ENCODE results near the gene AMD1. TPM values are rescaled to one million over a fixed set of nuclear protein-coding genes. Genes with fewer than 3 reads are reported as not detected.
"Not testable (repeated sequence)": the region's sequence is repeated elsewhere in the genome, so short reads cannot be mapped to it uniquely, and the experiment has no call there.

AMD1 gene
- total RNA-seq, 2 donors from 2014 or later, result 55.5 to 61.4 TPM

- Mint-ChIP-seq H3K27me3 (ENCODE audit: low read depth) (no peaks in the 10 kb centered on the region), H3K9me3 (no peaks in the 10 kb centered on the region), H3K36me3 (ENCODE audit: insufficient read depth in 2 of 2) (peaks cover 2 to 6% of the 10 kb centered on the region in 2 donors), H3K4me3 (peak overlapping the region; percentile 25 to 83), H3K27ac (peak overlapping the region; percentile 95), H3K4me1 (ENCODE audit: low read depth) (peaks cover 97% of the 10 kb centered on the region)
- no peak for DNase-seq
- peak in 1 of 2 donors; percentile 37 for ATAC-seq (replicated peaks in 1 of 2)
Measured at GRCh38 chr6:110882274-110882619, 7.7 kb downstream of the AMD1 start.

GRCh38 chr6:110882824-110883554 is 8.4 kb downstream of the AMD1 start:
- Mint-ChIP-seq H3K27ac (peak overlapping the region; percentile 95), H3K27me3 (ENCODE audit: low read depth) (no peaks in the 10 kb centered on the region), H3K36me3 (ENCODE audit: insufficient read depth in 2 of 2) (peaks cover 2 to 8% of the 10 kb centered on the region in 2 donors), H3K9me3 (no peaks in the 10 kb centered on the region), H3K4me1 (ENCODE audit: low read depth) (peaks cover 94% of the 10 kb centered on the region), H3K4me3 (peak overlapping the region; percentile 25 to 83)
- DNase-seq (no peak), ATAC-seq (replicated peaks in 1 of 2) (no peak)

- Mint-ChIP-seq H3K27me3 (ENCODE audit: low read depth) (no peaks in the 10 kb centered on the region), H3K36me3 (ENCODE audit: insufficient read depth in 2 of 2) (peaks cover 5 to 12% of the 10 kb centered on the region in 2 donors), H3K9me3 (no peaks in the 10 kb centered on the region), H3K4me1 (ENCODE audit: low read depth) (peaks cover 88% of the 10 kb centered on the region), H3K4me3 (peak overlapping the region in 1 of 2 donors; percentile 43), H3K27ac (peak overlapping the region; percentile 87)
- no peak for DNase-seq
- peak in 1 of 2 donors; percentile 13 for ATAC-seq (replicated peaks in 1 of 2)
Measured at GRCh38 chr6:110884321-110884720, 9.7 kb downstream of the AMD1 start.

DNA sequence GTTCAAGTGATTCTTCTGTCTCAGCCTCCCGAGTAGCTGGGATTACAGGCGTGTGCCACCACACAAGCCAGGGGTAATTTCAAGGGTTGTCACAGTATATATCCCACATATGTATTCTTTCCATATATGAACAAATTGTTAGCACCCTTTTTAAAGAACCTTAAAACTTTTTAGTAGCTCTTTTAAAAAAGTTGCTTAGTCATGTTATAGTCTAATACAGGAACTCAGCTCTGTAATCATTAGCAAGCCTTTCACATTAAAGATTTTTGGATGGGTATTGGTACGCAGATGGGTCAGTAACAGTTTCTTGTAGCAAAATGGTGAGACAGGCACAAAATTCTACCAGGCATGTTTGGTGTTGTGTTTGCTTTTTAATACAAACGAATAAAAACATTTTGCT is 10.9 kb downstream of the AMD1 start:
- ATAC-seq (replicated peaks in 1 of 2) (no peak), DNase-seq (no peak)
- Mint-ChIP-seq H3K27me3 (ENCODE audit: low read depth) (no peaks in the 10 kb centered on the region), H3K36me3 (ENCODE audit: insufficient read depth in 2 of 2) (peaks cover 5 to 14% of the 10 kb centered on the region in 2 donors), H3K27ac (peak overlapping the region; percentile 75), H3K9me3 (no peaks in the 10 kb centered on the region), H3K4me1 (ENCODE audit: low read depth) (peaks cover 85% of the 10 kb centered on the region), H3K4me3 (no peak overlapping the region)

DNA sequence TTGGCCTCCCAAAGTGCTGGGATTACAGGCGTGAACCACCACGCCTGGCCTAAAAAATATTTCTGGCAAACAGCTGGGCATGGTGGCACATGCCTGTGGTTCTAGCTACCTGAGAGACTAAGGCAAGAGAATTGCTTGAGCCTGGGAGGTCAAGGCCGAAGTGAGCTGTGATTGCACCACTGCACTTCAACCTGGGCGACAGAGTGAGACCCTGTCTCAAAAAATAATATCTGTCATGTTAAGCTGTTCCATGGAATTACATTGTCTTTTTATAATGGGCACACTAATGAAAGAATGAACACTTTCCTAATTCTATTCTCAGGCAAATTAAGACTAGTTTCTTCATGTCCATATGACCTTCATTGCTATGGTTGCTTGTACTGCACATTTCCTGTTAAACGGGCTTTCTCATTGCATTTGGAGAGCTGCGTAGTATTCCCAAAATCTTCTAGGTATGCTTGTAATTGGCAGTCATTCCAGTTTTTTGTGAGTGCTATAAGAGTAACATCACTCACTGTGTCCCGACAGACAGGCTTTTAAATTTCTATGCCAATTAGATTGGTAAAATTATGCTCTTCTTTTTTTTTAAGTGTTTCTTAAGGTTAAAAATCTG is 12.1 kb downstream of the AMD1 start:
- H3K27ac Mint-ChIP-seq, result peak overlapping the region; percentile 50
- no peaks in the 10 kb centered on the region for H3K9me3 Mint-ChIP-seq
- no peak for ATAC-seq (replicated peaks in 1 of 2)
- peaks cover 3 to 18% of the 10 kb centered on the region in 2 donors for H3K36me3 Mint-ChIP-seq (ENCODE audit: insufficient read depth in 2 of 2)
- H3K27me3 Mint-ChIP-seq (ENCODE audit: low read depth), result no peaks in the 10 kb centered on the region
- no peak for DNase-seq
- H3K4me3 Mint-ChIP-seq, result no peak overlapping the region
- H3K4me1 Mint-ChIP-seq (ENCODE audit: low read depth), result peaks cover 80% of the 10 kb centered on the region

GRCh38 chr6:110890288-110890687 is 15.7 kb downstream of the AMD1 start:
- Mint-ChIP-seq H3K9me3 (no peaks in the 10 kb centered on the region), H3K36me3 (ENCODE audit: insufficient read depth in 2 of 2) (peaks cover 8 to 34% of the 10 kb centered on the region in 2 donors), H3K27me3 (ENCODE audit: low read depth) (no peaks in the 10 kb centered on the region), H3K4me1 (ENCODE audit: low read depth) (peaks cover 43% of the 10 kb centered on the region), H3K27ac (peak overlapping the region; percentile 72), H3K4me3 (no peak overlapping the region)
- DNase-seq (no peak), ATAC-seq (replicated peaks in 1 of 2) (peak; percentile 52 to 65)

DNA sequence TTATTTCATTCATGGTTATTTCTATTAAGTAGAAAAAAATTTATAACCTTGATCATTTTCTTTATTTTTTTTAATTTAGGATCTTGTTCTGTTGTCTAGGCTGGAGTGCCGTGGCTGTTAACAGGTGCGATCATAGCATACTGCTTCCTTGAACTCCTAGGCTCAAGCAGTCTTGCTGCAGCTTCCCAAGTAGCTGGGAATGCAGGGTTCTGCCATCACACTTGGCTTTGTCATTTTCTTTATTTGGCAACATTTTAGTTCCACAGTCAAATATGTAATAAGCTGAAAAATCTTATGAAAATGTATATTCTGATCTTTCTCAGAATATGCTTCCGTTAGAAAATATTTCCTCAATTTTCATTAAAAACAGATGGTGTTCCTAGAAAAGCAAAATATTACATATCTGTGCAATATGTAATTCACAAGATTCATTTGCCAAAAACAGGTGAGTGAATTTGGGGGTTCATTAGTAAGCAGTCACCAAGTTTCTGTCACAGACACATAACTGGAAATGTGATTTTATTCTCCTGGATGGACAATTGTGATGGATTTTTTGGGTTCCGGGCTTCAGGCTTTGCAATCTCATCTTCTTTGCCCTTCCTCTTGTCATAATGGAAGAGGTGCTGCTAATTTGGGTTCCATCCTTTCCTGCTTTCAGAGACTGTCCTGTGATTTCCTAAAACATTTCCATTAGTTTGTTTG is 21.5 kb downstream of the AMD1 start:
- H3K27ac Mint-ChIP-seq, result no peak overlapping the region
- peaks cover 10 to 39% of the 10 kb centered on the region in 2 donors for H3K36me3 Mint-ChIP-seq (ENCODE audit: insufficient read depth in 2 of 2)

DNA sequence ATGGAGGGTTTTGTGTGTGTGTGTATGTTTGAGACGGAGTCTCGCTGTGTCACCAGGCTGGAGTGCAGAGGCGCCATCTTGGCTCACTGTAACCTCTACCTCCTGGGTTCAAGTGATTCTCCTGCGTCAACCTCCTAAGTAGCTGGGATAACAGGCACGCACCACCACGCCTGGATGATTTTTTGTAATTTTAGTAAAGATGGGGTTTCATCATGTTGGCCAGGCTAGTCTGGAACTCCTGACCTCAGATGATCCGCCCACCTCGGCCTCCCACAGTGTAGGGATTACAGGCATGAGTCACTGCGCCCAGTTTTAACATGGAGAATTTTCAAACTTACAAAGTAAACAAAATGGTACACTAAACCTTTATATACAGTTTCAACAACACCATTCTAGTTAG is 22.8 kb downstream of the AMD1 start:
- Mint-ChIP-seq H3K4me1 (ENCODE audit: low read depth) (peaks cover 5% of the 10 kb centered on the region), H3K4me3 (no peak overlapping the region), H3K27ac (peak overlapping the region; percentile 54), H3K27me3 (ENCODE audit: low read depth) (no peaks in the 10 kb centered on the region), H3K9me3 (no peaks in the 10 kb centered on the region), H3K36me3 (ENCODE audit: insufficient read depth in 2 of 2) (peaks cover 10 to 32% of the 10 kb centered on the region in 2 donors)
- DNase-seq, result no peak
- ATAC-seq (replicated peaks in 1 of 2), result no peak

More for the DNA sequence above, 21.5 kb downstream of the AMD1 start:
- H3K9me3 Mint-ChIP-seq, result no peaks in the 10 kb centered on the region
- no peak for ATAC-seq (replicated peaks in 1 of 2)
- H3K27me3 Mint-ChIP-seq (ENCODE audit: low read depth), result no peaks in the 10 kb centered on the region
- no peak overlapping the region for H3K4me3 Mint-ChIP-seq
- DNase-seq, result no peak
- peaks cover 7% of the 10 kb centered on the region for H3K4me1 Mint-ChIP-seq (ENCODE audit: low read depth)

DNA sequence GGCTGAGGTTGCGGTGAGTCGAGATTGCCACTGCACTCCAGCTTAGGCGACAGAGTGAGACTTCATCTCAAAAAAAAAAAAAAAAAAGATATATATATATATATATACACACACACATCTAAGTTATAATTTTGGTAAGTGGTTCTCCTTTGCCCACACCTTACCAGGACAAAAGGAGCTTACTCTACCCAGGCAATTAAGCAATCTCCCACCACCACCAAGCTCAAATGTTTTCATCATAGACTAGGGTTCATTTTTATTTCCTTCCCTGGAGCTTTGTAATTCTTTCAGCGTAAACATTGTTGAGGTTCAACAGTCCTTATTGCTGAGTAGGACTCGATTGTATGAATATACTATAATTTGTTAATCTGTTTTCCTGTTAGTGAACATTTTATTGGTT is 23.5 kb downstream of the AMD1 start:
- Mint-ChIP-seq H3K4me1 (ENCODE audit: low read depth) (peaks cover 5% of the 10 kb centered on the region), H3K27me3 (ENCODE audit: low read depth) (no peaks in the 10 kb centered on the region), H3K9me3 (no peaks in the 10 kb centered on the region), H3K4me3 (no peak overlapping the region), H3K36me3 (ENCODE audit: insufficient read depth in 2 of 2) (peaks cover 10 to 28% of the 10 kb centered on the region in 2 donors), H3K27ac (peak overlapping the region; percentile 24)
- ATAC-seq (replicated peaks in 1 of 2) (no peak), DNase-seq (no peak)

DNA sequence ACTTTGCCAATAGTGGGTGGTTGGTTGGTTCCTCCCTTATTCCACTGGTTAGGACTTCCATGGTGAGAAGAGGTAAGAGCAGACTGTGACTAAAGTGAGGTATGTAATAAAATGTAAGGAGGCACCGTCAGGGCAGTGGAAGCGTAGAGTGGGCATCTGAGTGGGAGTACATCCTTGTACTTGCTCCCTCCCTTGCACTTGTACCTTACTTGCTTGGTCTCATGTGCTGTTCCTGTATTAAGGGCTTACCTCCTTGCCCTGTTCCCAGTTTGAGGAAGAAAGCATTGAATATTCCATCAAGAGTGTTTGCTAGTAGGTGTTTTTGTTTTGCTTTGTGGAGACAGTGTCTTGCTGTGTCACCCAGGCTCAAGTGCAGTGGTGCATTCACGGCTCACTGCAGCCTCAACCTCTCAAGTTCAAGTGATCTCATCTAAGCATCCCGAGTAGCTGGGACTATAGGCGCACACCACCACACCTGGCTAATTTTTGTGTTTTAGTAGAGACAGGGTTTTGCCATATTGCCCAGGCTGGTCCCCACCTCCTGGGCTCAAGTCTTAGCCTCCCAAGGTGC is 25.5 kb downstream of the AMD1 start:
- H3K4me1 Mint-ChIP-seq (ENCODE audit: low read depth), result peaks cover 5% of the 10 kb centered on the region
- peaks cover 10 to 30% of the 10 kb centered on the region in 2 donors for H3K36me3 Mint-ChIP-seq (ENCODE audit: insufficient read depth in 2 of 2)
- no peak for ATAC-seq (replicated peaks in 1 of 2)
- no peak overlapping the region for H3K4me3 Mint-ChIP-seq
- no peak for DNase-seq
- H3K27ac Mint-ChIP-seq, result no peak overlapping the region
- H3K27me3 Mint-ChIP-seq (ENCODE audit: low read depth), result no peaks in the 10 kb centered on the region
- H3K9me3 Mint-ChIP-seq, result peaks cover 2 to 9% of the 10 kb centered on the region in 2 donors

DNA sequence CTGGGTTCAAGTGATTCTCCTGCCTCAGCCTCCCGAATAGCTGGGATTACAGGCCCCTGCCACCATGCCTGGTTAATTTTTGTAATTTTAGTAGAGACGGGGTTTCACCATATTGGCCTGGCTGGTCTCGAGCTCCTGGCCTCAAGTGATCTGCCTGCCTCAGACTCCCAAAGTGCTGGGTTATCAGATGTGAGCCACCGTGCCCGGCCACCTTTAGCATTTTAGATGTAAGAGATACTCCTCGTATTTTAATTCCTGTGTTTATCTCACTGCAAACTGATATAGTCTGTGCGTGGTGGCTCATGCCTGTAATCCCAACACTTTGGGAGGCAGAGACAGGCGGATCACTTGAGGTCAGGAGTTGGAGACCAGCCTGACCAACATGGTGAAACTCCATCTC is 27.0 kb downstream of the AMD1 start:
- H3K4me3 Mint-ChIP-seq; DNase-seq; H3K27me3 Mint-ChIP-seq (ENCODE audit: low read depth); H3K27ac Mint-ChIP-seq; ATAC-seq (replicated peaks in 1 of 2); H3K4me1 Mint-ChIP-seq (ENCODE audit: low read depth): not testable (repeated sequence)
- Mint-ChIP-seq H3K36me3 (ENCODE audit: insufficient read depth in 2 of 2) (peaks cover 14 to 26% of the 10 kb centered on the region in 2 donors), H3K9me3 (peaks cover 5 to 15% of the 10 kb centered on the region in 2 donors)

DNA sequence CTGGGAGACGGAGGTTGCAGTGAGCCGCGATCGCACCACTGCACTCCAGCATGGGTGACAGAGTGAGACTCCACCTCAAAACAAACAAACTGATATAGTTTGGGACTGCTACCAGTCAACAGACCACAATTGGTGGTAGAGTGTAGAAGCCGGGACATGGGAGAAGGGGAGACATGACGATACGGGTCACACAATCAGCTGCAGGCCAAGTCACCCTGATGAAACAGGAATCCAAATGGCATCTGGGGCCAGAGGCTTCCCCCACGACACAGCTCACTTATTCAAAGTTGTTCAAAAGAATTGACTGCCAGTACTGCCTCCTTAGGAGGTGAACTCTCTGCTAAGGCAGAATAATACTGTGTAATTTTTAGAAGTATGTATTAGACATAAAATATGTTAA is 27.5 kb downstream of the AMD1 start:
- H3K4me1 Mint-ChIP-seq (ENCODE audit: low read depth), result peaks cover 5% of the 10 kb centered on the region
- peaks cover 9 to 16% of the 10 kb centered on the region in 2 donors for H3K9me3 Mint-ChIP-seq
- no peak for ATAC-seq (replicated peaks in 1 of 2)
- no peak overlapping the region for H3K27ac Mint-ChIP-seq
- no peaks in the 10 kb centered on the region for H3K27me3 Mint-ChIP-seq (ENCODE audit: low read depth)
- no peak for DNase-seq
- H3K4me3 Mint-ChIP-seq, result no peak overlapping the region
- peaks cover 16 to 25% of the 10 kb centered on the region in 2 donors for H3K36me3 Mint-ChIP-seq (ENCODE audit: insufficient read depth in 2 of 2)

- Mint-ChIP-seq H3K36me3 (ENCODE audit: insufficient read depth in 2 of 2) (peaks cover 16 to 25% of the 10 kb centered on the region in 2 donors), H3K9me3 (peaks cover 17 to 19% of the 10 kb centered on the region in 2 donors)
- not testable (repeated sequence) for DNase-seq; H3K27me3 Mint-ChIP-seq (ENCODE audit: low read depth); H3K4me3 Mint-ChIP-seq; ATAC-seq (replicated peaks in 1 of 2); H3K4me1 Mint-ChIP-seq (ENCODE audit: low read depth); H3K27ac Mint-ChIP-seq
Measured at GRCh38 chr6:110906273-110906672, 31.7 kb downstream of the AMD1 start.

Measured in activated T-cell treated with anti-CD3 and anti-CD28 coated beads, Interleukin-2, amount 50 U/mL, for 72 hours (primary cell).